Effector memory CD4-positive, alpha-beta T cell (primary cell): ENCODE measurements around the gene TFB1M.

Source experiments
- DNase-seq, 3 donors: peaks; one replicate each; pipeline ENCODE4 v3.0.0-alpha.2; 2020
- H3K27ac ChIP-seq: 2 replicates; pipeline ENCODE4 v1.7.0; 2013; ENCODE audit warnings: mild to moderate bottlenecking, low read length, moderate library complexity; ENCODE audit not compliant: insufficient read depth, poor library complexity, severe bottlenecking
- H3K27me3 ChIP-seq: replicated peaks from 2 replicates; pipeline ENCODE4 v1.7.0; 2013; ENCODE audit warnings: mild to moderate bottlenecking, low read length; ENCODE audit not compliant: insufficient read depth, control insufficient read depth, poor library complexity, severe bottlenecking
- H3K36me3 ChIP-seq: 2 replicates; pipeline ENCODE4 v1.7.0; 2013; ENCODE audit warnings: mild to moderate bottlenecking, low read length, moderate library complexity; ENCODE audit not compliant: control insufficient read depth, insufficient read depth
- H3K4me1 ChIP-seq: 2 replicates; pipeline ENCODE4 v1.7.0; 2013; ENCODE audit warnings: low read length, mild to moderate bottlenecking; ENCODE audit not compliant: control insufficient read depth, insufficient read depth, poor library complexity, severe bottlenecking
- H3K4me3 ChIP-seq: 2 replicates; pipeline ENCODE4 v1.7.0; 2013; ENCODE audit warnings: low read length, low read depth, mild to moderate bottlenecking; ENCODE audit not compliant: insufficient read depth, poor library complexity, severe bottlenecking
- H3K9me3 ChIP-seq: 2 replicates; pipeline ENCODE4 v1.7.0; 2013; ENCODE audit warnings: mild to moderate bottlenecking, low read length, moderate library complexity; ENCODE audit not compliant: control insufficient read depth

TFB1M gene

DNA sequence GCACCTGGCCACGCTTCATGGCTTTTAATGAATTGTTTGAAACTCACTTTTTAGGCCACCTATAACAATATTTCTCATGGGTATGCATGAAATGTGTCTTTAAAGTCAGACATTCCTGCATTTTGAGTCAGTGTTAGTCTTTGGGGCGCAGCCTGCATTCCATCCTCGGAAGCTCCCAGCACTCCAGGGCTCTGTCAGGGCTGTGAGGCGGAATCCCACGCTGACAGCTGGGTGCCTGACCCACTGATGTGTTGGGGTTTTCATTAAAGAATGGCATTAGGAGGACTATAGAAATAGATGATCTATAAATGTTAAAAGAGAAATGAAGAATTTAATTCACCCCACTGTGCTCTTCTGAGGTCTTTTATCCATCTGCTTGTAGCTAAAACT lies 66.7 kb downstream of the TFB1M start:
- H3K4me3 ChIP-seq: no peak overlapping the region
- H3K36me3 ChIP-seq: peaks cover 4% of the 10 kb centered on the region
- DNase-seq: no peak

GRCh38 chr6:155246825-155247224 lies 67.5 kb downstream of the TFB1M start:
- H3K27me3 ChIP-seq: no peaks in the 10 kb centered on the region

More for the DNA sequence above, 66.7 kb downstream of the TFB1M start:
- H3K9me3 ChIP-seq: no peaks in the 10 kb centered on the region
- H3K27ac ChIP-seq: no peak overlapping the region
- no peaks in the 10 kb centered on the region for H3K27me3 ChIP-seq
- H3K4me1 ChIP-seq: no peaks in the 10 kb centered on the region

DNA sequence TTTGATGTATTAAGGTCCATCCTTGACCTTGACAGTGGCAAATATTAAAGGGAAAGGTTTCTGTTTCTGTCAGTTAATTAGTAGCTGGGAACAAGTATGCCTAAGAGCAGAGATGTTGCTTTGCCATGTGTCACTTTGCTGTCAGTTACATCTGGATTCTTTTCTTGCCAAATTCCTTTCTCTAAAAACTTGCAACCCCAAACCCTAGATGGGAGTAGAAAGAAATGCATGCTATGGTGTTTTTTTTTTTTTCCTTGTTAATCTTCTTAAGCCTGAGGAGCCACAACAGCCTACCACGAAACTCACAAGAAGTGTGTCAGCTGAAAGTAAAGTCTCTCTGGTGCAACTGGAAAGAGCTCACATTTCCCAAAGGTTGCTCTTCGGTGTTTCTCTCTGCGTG lies 68.5 kb downstream of the TFB1M start:
- Histone ChIP-seq H3K9me3 (no peaks in the 10 kb centered on the region), H3K4me3 (no peak overlapping the region), H3K27ac (no peak overlapping the region), H3K27me3 (no peaks in the 10 kb centered on the region), H3K4me1 (no peaks in the 10 kb centered on the region), H3K36me3 (no peaks in the 10 kb centered on the region)
- no peak for DNase-seq

More at GRCh38 chr6:155246825-155247224, 67.5 kb downstream of the TFB1M start:
- H3K4me3 ChIP-seq: no peak overlapping the region
- H3K27ac ChIP-seq: no peak overlapping the region
- H3K9me3 ChIP-seq: no peaks in the 10 kb centered on the region
- H3K4me1 ChIP-seq: no peaks in the 10 kb centered on the region
- peaks cover under 1% of the 10 kb centered on the region for H3K36me3 ChIP-seq
- no peak for DNase-seq

GRCh38 chr6:155245193-155245592 lies 69.1 kb downstream of the TFB1M start:
- Histone ChIP-seq H3K4me3 (no peak overlapping the region), H3K9me3 (no peaks in the 10 kb centered on the region), H3K27me3 (no peaks in the 10 kb centered on the region), H3K27ac (no peak overlapping the region), H3K36me3 (no peaks in the 10 kb centered on the region), H3K4me1 (no peaks in the 10 kb centered on the region)
- no peak for DNase-seq

DNA sequence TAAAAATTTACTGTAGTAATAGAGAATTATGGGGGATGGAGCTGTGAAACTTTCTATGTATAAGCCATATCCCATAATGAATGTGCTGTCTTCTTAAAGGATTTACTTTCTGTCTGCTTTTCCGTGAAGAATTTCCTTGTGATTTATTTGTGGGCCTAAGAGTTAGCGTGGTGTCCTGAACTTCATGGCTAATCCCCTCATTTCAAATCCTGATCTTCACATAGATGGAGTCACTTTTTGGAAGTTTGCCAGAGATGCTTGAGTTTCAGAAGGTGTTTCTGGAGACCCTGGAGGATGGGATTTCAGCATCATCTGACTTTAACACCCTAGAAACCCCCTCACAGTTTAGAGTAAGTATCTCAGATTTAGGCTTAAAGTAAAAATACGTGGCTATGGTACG lies 69.8 kb downstream of the TFB1M start:
- Histone ChIP-seq H3K27me3 (no peaks in the 10 kb centered on the region), H3K9me3 (no peaks in the 10 kb centered on the region), H3K4me3 (no peak overlapping the region), H3K36me3 (no peaks in the 10 kb centered on the region), H3K4me1 (no peaks in the 10 kb centered on the region), H3K27ac (no peak overlapping the region)
- no peak for DNase-seq

DNA sequence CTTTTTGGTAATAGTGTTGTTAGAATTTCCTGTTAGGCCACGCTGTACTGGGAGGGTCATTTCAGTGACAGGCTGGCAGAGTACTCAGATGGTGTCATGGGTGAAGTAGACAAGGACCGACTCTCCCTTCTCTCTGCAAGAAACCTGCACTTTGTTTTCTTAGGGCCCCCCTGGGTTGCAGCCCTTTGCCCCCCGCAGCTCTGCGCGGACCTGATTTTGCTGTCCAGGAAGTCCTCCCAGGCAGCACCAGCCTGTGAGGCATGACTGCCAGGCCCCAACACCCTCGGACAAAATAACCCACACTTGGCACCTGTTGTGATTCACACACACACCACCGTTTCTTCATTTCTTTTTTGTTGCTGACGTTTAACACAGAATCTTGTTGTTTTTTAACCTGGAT lies 72.3 kb downstream of the TFB1M start:
- H3K27ac ChIP-seq: no peak overlapping the region
- H3K4me1 ChIP-seq: no peaks in the 10 kb centered on the region
- no peaks in the 10 kb centered on the region for H3K27me3 ChIP-seq
- no peaks in the 10 kb centered on the region for H3K9me3 ChIP-seq
- H3K4me3 ChIP-seq: no peak overlapping the region
- DNase-seq: no peak
- no peaks in the 10 kb centered on the region for H3K36me3 ChIP-seq

GRCh38 chr6:155240905-155241600 lies 73.2 kb downstream of the TFB1M start:
- no peak overlapping the region for H3K27ac ChIP-seq

GRCh38 chr6:155237613-155238012 lies 76.7 kb downstream of the TFB1M start:
- DNase-seq: no peak
- Histone ChIP-seq H3K27me3 (no peaks in the 10 kb centered on the region), H3K4me1 (no peaks in the 10 kb centered on the region), H3K4me3 (no peak overlapping the region), H3K27ac (no peak overlapping the region), H3K36me3 (no peaks in the 10 kb centered on the region), H3K9me3 (no peaks in the 10 kb centered on the region)

More at GRCh38 chr6:155240905-155241600, 73.2 kb downstream of the TFB1M start:
- Histone ChIP-seq H3K27me3 (no peaks in the 10 kb centered on the region), H3K9me3 (no peaks in the 10 kb centered on the region), H3K4me1 (no peaks in the 10 kb centered on the region), H3K4me3 (no peak overlapping the region), H3K36me3 (no peaks in the 10 kb centered on the region)
- no peak for DNase-seq

- no peaks in the 10 kb centered on the region for H3K4me1 ChIP-seq
- no peak overlapping the region for H3K4me3 ChIP-seq
Observed at GRCh38 chr6:155235087-155235486, 79.2 kb downstream of the TFB1M start.

DNA sequence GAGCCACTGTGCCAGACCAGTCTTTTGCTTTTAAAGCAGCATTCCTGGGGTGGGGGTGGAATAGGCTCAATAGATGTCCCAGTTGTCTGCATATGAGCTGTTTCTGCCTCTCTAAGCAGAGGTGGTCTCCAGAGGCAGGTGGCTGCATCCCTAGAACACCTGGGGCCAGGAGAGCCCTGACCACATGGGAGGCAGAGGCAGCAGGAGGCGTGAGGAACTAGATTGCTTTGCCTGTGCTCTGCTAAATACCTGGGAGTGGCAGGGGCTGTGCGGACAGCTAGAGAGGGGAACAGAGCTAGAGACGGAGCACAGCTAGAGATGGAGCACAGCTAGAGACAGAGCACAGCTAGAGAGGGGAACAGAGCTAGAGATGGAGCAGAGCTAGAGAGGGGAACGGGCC lies 79.6 kb downstream of the TFB1M start:
- Histone ChIP-seq H3K36me3 (no peaks in the 10 kb centered on the region), H3K4me1 (no peaks in the 10 kb centered on the region), H3K4me3 (no peak overlapping the region), H3K9me3 (no peaks in the 10 kb centered on the region), H3K27me3 (no peaks in the 10 kb centered on the region), H3K27ac (no peak overlapping the region)
- DNase-seq: no peak

More at GRCh38 chr6:155235087-155235486, 79.2 kb downstream of the TFB1M start:
- H3K9me3 ChIP-seq: no peaks in the 10 kb centered on the region
- H3K27ac ChIP-seq: no peak overlapping the region
- H3K36me3 ChIP-seq: no peaks in the 10 kb centered on the region
- H3K27me3 ChIP-seq: no peaks in the 10 kb centered on the region
- no peak for DNase-seq
